Stimulated activated CD4-positive, alpha-beta T cell treated with anti-CD3 and anti-CD28 coated beads, Interleukin-1b, Interleukin-23, amount 100 ng/mL, for 48 hours (primary cell): ENCODE results near the gene C19orf85.
A peak's percentile ranks its signal among the peaks of the same experiment; 100 is the strongest.

Source experiments
- DNase-seq: peaks from one replicate; pipeline ENCODE4 v3.0.0-alpha.2; 2020

C19orf85 gene

DNA sequence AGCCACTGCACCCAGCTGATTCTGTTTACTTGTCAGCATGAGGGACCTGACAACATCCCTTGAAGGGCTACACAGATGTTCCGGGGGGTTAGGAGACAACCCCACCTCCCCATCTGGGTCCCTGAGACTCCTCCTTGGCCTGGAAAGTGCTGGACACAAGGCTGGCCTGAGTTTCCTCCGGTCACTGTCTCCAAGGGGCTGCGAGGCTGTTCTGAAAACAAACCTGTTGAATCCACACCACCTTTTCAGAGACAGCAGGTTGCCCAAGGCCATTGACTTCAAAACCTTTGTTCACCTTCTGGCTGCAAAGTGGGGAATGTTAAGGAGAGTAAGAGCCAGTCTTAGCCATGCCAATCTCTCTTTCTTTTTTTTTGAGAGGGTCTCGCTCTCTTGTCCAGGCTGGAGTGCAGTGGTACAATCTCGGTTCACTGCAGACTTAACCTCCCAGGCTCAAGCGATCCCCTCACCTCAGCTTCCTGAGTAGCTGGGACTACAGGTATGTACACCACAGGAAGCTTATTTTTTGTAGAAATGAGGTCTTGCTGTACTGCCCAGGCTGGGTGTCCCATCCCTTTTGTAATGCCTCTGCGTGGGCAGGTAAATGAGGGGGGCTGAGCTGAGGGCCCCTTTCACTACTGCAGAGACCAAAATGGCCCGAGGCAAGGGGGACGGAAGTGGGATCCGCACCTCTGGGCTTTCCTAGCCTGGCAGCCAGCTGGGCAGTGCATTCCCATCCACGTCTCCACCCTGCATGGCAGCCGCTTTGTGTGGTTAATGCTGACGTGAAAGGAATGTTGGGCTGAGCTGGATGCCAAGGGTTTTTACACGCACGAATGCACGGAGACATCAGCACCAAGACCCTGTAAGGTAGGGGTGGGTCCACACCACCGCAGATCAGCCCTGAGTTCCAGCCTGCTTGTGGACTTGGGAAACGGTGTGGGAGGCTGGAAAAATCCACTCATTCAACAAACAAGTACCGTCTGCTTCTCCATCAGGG, 10.0 kb upstream of the C19orf85 start:
- DNase-seq: no peak

DNA sequence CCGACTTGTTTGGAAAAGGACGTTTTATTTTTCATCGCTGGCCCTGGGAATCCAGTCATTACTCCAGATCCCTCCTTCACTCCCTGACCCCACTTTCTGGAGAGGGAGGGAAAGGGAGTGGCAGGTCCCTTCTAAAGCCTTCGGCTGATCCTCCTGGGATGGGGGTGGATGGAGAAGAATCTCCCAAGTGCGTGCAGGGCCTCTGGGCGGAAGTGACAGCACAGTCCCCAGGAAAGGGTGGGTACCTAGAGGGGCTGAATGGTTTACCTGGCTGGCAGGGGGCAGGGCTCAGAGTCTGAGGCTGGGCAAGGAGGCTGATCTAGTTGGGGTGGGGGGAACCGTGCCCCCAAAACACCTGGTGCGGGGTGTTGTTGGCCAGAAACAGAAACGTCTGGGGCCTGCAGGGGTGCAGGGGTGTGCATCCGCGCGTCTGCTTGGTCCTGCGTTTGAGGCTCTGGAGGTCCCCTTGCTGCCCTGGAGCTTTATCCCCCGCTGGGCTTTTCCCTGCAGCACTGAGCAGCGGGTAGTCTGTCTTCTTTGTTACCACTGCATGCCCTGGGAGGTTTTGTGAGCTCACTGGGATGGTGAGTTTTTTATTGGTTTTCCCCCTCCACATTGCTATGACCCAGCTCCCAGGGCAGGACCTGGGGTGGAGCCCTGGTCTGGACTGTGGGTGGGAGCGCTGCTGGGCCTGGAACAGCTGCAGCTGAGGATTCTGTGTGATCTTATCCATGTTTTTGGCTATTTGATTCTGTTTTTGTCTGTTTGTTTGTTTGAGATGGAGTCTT, 8.9 kb upstream of the C19orf85 start:
- no peak for DNase-seq

DNA sequence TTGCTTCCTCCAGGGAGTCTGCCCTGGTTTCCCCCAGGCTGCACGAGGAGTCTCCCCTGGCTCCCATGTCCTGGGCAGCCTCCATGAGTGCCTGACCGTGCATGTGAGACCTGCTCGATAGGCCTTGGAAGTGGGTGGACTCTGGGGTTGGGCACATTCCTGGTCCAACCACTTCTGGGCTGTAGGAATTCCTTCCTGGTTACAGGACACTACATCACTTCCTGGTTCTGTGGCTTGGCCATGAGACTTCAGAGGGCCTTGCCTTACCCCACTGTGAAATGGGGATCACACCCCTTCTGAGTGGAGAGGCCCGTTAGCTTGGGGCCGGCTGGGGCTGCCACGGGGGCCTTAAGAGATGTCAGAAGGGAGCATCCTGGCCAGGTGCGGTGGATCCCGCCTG, 7.9 kb upstream of the C19orf85 start:
- no peak for DNase-seq

DNA sequence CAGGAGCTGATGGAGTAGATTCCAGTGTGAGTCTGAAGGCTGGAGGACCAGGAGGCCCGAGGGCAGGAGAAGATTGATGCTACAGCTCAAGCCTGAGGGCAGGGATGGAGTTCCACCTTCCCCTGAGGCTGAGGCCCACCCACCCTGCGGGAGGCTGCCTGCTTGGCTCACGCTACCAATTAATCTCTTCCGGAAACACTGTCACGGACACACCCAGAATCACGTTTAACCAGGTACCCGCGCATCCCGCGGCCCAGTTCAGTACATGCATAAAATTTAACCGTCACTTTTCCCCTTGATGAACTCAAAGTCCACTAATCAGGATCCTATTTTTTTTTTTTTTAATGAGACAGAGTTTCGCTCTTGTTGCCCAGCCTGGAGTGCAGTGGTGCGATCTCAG, 6.7 kb upstream of the C19orf85 start:
- no peak for DNase-seq

DNA sequence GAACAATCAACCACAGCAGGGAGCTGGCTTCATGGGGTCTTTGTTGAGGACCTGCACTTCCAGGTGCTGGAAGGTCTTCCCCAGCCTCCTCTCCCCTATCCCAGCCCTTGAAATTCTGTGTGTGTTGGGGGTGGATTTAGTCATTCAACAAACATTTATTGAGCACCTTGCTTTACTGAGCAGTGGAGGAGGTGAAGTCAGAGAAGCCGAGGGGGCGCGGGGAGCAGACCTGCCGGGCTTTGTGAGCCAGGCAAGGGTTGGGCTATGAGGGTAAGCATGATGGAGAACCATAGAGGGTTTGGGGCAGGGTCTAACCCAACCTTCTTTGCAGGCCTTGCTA, 3.5 kb upstream of the C19orf85 start:
- no peak for DNase-seq

DNA sequence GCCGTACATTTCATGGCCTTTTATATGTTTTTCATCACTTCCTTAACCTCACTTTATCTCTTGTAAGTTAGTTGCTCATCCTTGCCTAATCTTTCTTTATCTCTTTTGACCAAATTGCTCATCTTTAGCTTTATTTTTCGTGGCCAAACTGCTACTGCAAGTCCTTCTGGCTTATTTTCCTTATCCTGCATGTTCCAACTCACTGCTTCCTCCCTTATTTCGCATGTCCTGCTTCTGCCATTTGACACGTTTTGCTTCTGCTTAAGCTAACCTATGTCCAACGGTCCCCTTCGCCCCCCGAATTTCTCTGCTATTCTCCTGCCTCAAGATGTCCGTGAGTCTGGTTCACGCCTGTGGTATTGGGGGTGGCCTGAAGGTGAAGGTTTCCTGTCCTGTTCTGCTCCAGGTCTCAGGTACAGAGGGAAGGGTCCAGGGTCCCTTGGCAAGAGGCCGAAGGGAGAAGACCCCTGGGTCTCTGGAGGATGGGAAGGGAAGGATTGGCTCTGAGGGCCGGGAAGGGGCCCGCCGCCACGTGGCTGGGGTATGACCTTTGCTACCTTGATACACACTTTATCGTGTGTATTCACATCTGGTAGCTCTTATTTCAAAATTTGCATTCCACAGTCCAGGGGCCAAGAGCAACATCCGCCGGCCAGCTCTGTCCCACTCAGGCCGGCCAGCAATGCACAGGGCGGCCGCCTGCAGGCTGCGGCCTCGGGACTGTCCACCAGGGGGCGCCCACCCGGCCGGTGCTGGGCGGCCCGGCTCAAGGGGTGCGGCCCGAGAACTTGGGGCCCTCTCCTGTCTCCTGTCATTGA, 2.9 kb upstream of the C19orf85 start:
- peak; percentile 51 for DNase-seq

DNA sequence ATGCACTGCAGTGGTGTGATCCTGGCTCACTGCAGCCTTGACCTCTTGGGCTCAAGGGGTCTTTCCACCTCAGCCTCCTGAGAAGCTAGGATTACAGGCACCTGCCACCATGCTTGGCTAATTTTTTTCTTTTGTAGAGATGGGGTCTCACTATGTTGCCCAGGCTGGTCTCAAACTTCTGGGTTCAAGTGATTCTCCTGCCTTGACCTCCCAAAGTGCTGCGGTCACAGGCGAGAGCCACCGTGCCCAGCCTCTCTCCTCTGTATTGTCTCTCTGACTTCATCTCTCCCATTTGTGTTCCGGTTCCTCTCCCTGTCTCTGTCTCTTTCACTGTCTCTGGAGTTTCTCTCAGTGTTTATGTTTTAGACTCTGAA, 1.7 kb upstream of the C19orf85 start:
- DNase-seq: no peak

DNA sequence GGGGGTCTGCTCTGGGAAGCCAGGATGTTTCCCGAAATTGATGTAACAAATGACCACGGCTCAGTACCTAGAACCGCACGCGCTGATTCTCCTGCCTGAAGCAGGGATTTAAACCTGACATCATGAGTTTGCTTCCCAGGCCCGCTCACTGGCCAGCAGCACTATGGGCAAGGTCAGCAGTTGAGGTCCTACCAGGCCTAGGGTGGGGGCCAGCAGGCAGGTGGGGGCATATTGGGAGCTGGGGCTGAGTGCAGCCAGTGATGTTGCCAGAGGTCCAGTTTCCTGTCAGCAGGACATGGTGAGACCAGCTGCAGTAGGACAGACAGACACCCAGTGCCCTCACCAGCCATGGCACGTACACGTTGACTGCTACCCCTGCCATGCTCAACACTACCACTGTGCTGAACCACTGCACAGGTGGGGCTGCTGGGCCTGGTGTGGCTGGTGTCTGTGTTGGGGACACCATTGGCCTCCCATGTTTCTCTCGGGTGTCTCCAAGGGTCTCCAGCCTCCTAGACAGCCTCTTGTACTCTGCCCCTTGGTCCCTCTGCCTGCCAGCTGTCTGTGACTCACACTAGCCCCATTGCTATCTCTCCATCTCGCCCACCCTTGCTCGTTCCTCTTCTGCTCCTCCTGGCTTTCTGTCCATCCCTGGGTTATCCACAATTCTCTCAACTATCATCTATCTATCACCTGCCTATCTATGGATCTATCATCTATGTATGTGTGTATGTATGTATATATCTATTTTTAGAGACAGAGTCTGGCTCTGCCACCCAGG, 1.1 kb upstream of the C19orf85 start:
- no peak for DNase-seq

DNA sequence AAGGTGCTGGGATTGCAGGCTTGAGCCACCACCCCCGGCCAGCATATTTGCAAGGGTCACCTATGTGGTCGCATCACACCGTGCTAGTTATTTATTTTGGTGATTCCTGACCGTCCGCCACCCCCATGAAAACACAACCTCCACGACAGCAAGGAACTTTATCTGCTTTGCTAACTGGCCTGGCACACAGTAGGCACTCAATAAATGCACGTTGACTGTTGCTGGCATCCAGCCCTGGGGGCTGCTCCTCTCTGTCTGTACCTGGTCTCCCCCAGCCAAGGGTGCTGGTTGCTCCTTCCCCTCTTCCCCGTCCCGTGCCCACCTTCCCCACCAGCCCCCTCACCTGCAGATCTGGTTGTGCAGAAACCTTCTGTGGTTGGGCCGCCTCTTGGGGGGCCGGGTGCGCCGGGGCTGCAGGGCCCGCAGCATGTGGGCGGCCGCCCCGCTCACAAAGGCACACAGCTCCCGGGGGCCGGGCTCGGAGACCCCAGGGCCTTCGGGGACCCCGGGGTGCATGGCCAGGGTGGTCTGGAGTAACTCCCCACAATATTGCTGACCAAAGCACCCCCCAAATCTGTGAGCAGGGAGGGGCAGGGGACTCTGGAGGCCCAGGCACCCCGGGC, 401 bp downstream of the C19orf85 start:
- no peak for DNase-seq

DNA sequence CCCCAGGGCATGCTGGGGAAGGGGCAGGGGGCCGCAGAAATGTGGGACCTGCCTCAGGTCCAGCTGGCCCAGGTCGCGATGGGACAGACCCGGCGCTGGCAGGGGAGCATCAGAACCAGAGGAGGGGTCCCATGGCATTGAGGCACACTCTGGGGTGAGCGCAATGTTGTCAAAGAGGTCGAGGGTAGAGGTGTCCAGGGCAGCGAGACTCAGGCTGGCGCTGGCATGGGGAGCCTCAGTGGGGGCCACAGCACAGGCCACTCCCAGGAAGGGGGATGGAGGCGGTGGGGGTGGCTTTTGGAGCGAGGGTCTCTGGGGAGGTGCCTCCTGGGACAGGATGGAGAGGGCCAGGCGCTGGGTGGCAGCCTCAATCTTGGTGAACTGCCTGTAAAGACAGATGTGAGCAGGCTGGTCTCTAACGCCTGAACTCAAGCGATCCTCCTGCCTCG, 944 bp downstream of the C19orf85 start:
- no peak for DNase-seq

DNA sequence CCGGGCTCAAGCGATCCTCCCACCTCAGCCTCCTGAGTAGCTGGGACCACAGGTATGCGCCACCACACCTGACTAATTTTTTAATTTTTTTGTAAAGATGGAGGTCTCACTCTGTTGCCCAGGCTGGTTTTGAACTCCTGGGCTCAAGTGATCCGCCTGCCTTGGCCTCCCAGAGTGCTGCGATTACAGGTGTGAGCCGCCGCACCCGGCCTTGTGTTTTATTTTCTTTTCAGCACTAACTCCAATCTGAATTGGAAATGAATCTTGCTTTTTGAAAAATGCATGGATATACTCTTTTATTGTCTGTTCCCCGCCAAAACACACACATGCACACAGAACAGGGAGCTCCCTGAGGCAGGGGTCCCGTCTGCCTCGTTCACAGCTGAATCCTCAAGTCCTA, 1.8 kb downstream of the C19orf85 start:
- DNase-seq: no peak

DNA sequence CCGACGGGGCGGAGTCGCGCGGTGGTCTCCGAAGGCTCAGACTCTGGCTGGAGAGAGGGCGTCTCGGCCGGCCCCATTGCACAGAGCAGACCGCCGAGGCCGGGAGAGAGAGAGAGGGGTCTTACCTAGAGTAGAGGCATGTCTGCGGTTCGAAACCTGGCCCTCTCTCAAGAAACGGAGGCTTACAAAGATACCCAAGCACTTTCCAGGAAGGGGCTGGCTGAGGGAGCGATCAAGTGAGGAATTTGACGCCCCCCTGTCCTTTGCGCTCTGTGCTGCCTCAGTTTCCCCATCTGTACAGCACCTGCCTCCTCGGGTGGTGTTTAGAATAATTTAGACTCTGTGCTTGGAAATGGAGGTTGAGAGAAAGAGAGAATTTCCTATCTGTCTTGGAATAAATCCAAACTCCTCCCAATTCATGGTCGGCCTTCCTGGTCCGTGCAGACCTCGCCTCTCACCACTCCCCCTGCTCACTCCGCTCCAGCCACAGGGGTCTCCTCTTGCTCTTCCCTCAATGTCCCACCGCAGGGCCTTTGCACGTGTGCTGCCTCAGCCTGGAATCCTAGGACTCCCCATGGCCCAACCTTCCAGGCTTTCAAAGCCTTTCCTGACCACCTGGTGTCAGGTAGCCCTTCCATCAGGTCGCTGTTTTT, 2.5 kb downstream of the C19orf85 start:
- no peak for DNase-seq

DNA sequence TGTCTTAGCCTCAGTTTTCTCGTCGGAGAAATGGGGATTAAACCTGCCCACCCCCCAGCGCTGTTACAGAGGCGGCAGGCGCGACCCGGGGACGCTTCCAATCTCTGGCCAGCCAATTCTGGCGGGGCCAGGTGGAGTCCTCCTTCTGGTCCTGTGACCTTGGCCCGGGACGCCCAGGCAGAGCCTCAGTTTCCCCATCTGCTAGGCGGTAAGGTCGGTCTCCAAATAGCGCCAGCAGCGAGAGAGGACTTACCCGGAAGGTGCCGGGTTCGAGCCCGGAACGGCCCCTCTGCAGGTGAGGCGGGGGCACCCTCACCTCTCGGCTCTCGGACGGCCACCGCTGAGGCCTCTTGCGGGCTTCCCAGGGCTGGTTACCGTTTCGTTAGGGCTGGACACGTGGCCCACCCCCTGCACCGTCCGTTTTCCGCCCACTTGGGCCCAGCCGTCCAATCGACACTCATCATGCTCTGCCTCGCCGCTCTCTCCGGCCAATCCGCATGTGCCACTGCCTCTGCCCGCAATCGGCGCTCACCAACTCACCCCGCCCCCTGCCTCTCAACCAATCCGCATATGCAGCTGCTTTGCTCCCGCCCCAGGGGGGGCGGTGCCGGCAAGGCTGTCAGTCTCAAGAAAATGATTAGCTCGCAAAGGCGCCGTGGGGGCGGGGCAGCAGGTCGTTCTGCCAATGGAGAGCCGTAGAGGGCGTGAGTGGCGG, 3.1 kb downstream of the C19orf85 start, which contains the start of gene ISOC2:
ISOC2 (minus strand) TSS at position 384 of the 715 bp plus-strand sequence. CDS start 5,156 bp downstream, outside the sequence.
- DNase-seq: peak; percentile 100

DNA sequence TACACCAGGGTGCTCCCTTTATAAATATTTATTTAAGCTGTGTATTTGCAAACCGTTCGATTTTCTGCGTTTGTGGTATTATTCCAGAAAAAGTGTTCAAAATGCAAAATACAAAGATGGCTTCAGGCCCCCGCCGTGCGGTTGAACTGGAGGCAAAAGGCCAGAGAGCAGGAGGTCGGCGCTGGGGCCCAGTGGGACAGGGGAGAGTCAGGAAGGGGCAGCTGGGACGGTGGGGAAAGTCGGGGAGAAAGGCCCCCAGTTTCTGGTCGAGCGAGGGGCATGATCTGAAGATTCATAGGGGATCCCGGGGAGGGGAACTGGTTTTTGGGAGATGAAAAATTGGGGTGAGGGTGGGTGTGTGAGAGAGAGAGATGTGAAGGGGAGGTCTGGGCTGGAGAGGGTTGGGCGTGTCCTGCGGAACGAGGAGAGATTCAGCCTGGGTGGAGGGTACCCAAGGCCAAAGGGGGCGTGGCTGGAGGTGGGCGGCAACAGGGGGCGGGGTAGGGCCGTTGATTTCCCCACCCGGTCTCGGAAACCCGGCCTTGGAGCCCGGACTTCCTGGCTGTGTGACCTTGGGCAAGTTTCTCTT, 3.8 kb downstream of the C19orf85 start:
- DNase-seq: peak; percentile 46

DNA sequence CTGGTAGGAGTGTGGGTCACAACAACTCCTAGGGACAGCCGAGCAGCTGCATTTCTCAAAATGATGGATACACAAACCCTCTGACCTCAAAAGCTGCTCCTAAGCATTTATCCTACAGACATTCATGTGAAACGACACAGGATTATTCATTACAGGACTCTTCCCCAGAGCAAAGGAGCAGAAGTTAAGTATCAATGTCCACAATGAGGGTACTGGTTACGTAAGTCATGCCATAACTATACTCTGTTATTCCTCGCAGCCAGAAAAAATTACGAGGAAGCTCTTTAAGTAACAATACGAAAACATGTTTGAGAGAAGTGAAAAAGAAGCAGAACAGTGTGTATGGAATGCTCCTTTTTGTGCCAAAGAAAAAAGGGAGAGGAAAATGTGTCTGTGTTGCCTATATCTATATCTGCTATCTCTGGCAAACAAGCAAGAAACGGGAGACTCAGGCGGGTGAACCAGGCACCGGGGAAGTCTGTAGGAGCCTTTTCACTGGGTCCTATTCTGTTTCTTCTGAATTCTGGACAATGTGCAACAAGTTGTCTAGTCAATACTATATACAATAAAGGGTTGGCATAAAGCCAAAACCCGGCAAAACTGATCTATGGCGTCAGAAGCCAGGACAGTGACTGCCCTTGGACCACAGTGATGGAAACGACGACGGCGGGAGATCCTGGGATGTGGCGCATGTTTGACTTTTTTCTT, 4.4 kb downstream of the C19orf85 start:
- DNase-seq: no peak

DNA sequence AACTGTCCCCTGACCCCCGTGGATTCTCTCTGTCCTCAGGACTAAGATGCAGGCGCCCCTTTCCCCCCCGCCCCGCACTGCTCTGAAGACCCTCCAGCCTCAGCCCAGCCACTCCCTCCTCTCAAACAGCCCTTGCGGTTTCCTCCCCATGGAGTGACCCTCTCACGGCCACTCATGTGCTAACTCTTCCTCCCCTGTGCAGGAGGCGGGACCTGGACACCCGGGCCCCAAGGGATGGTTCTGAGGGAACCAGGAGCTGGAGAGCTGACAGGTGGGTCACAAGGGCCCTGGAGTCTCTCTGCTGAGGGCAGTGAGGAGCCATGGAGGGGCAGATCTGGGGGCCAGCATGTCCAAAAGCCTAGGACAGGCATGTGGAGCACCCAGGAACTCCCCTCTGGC, 5.0 kb downstream of the C19orf85 start:
- no peak for DNase-seq

DNA sequence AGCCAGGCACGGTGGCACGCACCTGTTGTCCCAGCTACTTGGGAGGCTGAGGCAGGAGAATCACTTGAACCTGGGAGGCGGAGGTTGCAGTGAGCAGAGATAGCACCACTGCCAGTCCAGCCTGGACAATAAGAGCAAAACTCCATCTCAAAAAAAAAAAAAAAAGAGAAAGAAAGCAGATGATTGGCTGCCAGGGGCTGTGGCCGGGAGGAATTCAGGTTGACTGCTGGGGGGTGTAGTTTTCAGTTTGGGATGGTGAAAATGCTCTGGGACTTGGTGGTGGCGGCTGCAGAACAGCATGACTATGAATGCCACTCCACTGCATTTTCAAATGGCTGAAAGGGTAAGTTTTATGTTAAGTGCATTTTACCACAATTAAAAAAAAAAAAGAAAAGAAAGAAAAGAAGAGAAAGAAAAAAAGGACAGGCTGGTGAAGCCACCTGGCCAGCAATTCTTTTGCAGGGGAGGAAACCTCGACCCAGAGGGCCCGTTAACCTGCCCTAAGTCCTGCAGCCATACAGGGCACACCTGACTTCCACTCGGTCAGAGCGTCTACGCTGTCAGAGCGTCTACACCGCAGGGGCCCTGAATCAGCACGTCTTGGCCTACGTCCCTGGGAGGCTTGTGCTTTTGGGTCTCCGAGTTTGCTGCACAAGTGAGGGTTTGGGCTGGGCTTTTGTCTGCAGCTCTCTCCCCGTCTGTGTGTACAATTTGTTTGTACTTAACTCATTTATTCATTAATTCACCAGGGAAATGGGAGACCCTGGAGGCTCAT, 6.7 kb downstream of the C19orf85 start:
- DNase-seq: no peak

DNA sequence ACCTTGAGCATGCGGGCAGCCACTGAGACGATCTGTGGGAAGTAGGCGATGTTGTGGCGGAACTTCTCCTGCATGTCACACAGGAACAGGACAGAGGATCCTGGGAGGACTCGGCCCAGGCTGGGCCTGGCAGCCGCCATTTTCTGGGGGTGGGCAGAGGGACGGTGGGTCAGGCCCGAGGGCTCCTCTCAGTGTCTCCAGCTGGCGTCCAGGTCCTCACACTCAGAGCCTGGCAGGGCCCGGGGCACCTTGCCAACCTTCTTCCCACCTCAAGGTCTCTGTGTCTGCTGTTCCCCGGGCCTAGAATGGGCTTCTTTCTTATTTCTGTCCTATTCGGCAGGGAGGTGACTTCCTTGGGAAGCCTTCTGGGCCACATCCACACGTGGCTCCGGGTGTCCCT, 8.2 kb downstream of the C19orf85 start:
- DNase-seq: no peak
